Glutamatergic neuron (in vitro differentiated cells): Measurements from ENCODE around the gene COX6B2. TPM values are rescaled to one million over a fixed set of nuclear protein-coding genes. Genes with fewer than 3 reads are reported as not detected.

Source experiments
- DNase-seq: peaks from one replicate; pipeline ENCODE4 v3.0.0; 2022
- H3K27ac Mint-ChIP-seq: one replicate; pipeline ENCODE4 v1.8.0; 2020; ENCODE audit warnings: mild to moderate bottlenecking, mixed read lengths, inconsistent platforms; ENCODE audit not compliant: unreplicated experiment
- H3K27me3 Mint-ChIP-seq: one replicate; pipeline ENCODE4 v1.8.0; 2020; ENCODE audit warnings: mild to moderate bottlenecking, moderate library complexity, mixed read lengths, inconsistent platforms; ENCODE audit not compliant: unreplicated experiment
- H3K36me3 Mint-ChIP-seq: one replicate; pipeline ENCODE4 v1.8.0; 2020; ENCODE audit warnings: mild to moderate bottlenecking, mixed read lengths, inconsistent platforms; ENCODE audit not compliant: unreplicated experiment
- H3K4me1 Mint-ChIP-seq: one replicate; pipeline ENCODE4 v1.8.0; 2020; ENCODE audit warnings: mild to moderate bottlenecking, low read depth, mixed read lengths, inconsistent platforms; ENCODE audit not compliant: unreplicated experiment
- H3K4me3 Mint-ChIP-seq: one replicate; pipeline ENCODE4 v1.8.0; 2020; ENCODE audit warnings: mild to moderate bottlenecking, mixed read lengths, inconsistent platforms; ENCODE audit not compliant: unreplicated experiment
- H3K9me3 Mint-ChIP-seq: one replicate; pipeline ENCODE4 v1.8.0; 2020; ENCODE audit warnings: mild to moderate bottlenecking, moderate library complexity, mixed read lengths, inconsistent platforms; ENCODE audit not compliant: unreplicated experiment
- CTCF ChIP-seq: fragments of 200-600 bp; sonication (generic); IDR thresholded peaks from one replicate; pipeline ENCODE4 v1.5.0; 2021; ENCODE audit not compliant: partially characterized antibody, unreplicated experiment
- total RNA-seq: library from RNA; stranded (reverse); fragmentation: NEBNext Ultra II Directional; extraction: Animal tissue kit (Norgen Biotek cat#: 25700); gene quantifications from one replicate; pipeline ENCODE4 v1.2.1, GENCODE V29; 2021; ENCODE audit not compliant: unreplicated experiment

The COX6B2 gene
- total RNA-seq, 1 donor from 2014 or later: 2.8 TPM

DNA sequence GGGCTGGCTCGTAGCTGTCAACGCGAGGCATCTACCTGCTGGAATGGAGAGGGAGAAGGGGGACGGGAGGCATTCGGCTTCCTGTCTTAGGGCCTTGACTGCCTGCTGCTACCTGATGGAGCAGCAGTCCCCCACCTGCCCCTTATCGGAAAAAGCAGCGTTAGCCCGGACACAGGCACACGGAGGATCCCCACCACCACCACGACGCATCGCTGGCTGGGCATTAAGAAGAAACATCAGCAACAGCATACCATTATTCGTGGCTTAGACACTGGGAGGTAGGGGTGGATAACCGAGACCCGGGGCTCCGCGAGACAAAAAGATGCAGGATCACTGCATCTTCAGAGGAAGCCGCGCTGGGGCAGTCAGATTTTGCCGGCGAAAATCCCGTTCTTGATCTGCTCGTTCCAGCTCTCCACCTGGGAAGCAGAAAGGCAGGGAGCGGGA lies 1.1 kb downstream of the COX6B2 start:
- Mint-ChIP-seq H3K4me1 (peaks cover 13% of the 10 kb centered on the region), H3K9me3 (peaks cover 10% of the 10 kb centered on the region), H3K27me3 (peaks cover 17% of the 10 kb centered on the region), H3K27ac (no peak overlapping the region), H3K36me3 (no peaks in the 10 kb centered on the region), H3K4me3 (peak overlapping the region; percentile 61)
- DNase-seq: no peak
- TF ChIP-seq CTCF: no peak

- Mint-ChIP-seq H3K27ac (no peak overlapping the region), H3K27me3 (peaks cover 17% of the 10 kb centered on the region), H3K9me3 (peaks cover 12% of the 10 kb centered on the region), H3K4me3 (peak overlapping the region; percentile 61), H3K4me1 (peaks cover 19% of the 10 kb centered on the region), H3K36me3 (no peaks in the 10 kb centered on the region)
- DNase-seq: no peak
- no peak for TF ChIP-seq CTCF
Observed at GRCh38 chr19:55352549-55353145, 1.9 kb downstream of the COX6B2 start.

DNA sequence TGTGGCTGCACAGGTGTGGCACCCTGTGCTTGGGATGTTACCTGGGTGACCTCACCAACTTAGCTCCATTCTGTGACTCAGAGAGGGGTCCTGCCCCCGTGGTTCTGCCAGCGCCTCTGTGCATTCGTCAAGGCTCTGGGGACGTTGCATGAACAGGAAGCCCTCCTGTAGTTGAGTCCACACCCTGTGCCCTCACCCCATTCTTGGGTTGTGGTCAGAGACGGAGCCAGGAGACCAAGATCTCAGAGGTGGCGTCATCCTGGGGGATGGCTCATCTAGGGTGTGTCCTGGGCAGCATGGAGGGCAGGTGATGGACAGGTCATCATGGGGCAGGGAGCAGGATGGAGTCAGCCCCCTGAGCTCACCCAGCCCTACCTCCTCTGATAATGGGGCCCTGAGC lies 2.5 kb downstream of the COX6B2 start:
- no peak overlapping the region for H3K4me3 Mint-ChIP-seq
- peaks cover 12% of the 10 kb centered on the region for H3K9me3 Mint-ChIP-seq
- peaks cover 17% of the 10 kb centered on the region for H3K27me3 Mint-ChIP-seq
- no peaks in the 10 kb centered on the region for H3K36me3 Mint-ChIP-seq
- peaks cover 19% of the 10 kb centered on the region for H3K4me1 Mint-ChIP-seq
- no peak for TF ChIP-seq CTCF
- DNase-seq: no peak
- no peak overlapping the region for H3K27ac Mint-ChIP-seq

- Mint-ChIP-seq H3K4me1 (peaks cover 20% of the 10 kb centered on the region), H3K27ac (no peak overlapping the region), H3K27me3 (peaks cover 18% of the 10 kb centered on the region), H3K9me3 (peaks cover 12% of the 10 kb centered on the region), H3K36me3 (no peaks in the 10 kb centered on the region), H3K4me3 (no peak overlapping the region)
- no peak for TF ChIP-seq CTCF
- no peak for DNase-seq
Observed at GRCh38 chr19:55350620-55351315, 3.8 kb downstream of the COX6B2 start.
